Activated CD4-positive, alpha-beta T cell treated with anti-CD3 and anti-CD28 coated beads for 24 hours (primary cell): ENCODE results near the gene EEPD1.

Source experiments
- DNase-seq, 2 donors: peaks; one replicate each; pipeline ENCODE4 v3.0.0-alpha.2; 2020; ENCODE audit warnings: low read depth in 2 of 2

The EEPD1 gene

DNA sequence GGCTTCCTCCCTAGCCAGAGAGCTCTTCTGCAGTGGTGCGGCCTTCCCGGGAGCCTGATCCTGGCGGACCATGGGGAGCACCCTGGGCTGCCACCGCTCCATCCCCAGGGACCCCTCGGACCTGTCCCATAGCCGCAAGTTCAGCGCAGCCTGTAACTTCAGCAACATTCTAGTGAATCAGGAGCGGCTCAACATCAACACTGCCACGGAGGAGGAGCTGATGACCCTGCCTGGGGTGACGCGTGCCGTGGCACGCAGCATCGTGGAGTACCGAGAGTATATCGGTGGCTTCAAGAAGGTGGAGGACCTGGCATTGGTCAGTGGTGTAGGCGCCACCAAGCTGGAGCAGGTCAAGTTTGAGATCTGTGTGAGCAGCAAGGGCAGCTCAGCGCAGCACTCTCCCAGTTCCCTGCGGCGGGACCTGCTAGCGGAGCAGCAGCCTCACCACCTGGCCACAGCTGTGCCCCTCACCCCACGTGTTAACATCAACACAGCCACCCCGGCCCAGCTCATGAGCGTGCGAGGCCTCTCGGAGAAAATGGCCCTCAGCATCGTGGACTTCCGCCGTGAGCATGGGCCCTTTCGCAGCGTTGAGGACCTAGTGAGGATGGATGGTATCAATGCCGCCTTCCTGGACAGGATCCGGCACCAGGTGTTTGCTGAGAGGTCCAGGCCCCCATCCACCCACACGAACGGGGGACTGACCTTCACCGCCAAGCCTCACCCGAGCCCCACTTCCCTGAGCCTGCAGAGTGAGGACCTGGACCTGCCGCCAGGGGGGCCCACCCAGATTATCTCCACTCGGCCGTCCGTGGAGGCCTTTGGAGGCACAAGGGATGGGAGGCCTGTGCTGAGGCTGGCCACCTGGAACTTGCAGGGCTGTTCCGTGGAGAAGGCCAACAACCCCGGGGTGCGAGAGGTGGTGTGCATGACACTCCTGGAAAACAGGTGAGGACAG, 1.5 kb downstream of the EEPD1 start:
- DNase-seq, result no peak

- no peak for DNase-seq
These were observed 2.8 kb downstream of the EEPD1 start for GRCh38 chr7:36155811-36156361.

DNA sequence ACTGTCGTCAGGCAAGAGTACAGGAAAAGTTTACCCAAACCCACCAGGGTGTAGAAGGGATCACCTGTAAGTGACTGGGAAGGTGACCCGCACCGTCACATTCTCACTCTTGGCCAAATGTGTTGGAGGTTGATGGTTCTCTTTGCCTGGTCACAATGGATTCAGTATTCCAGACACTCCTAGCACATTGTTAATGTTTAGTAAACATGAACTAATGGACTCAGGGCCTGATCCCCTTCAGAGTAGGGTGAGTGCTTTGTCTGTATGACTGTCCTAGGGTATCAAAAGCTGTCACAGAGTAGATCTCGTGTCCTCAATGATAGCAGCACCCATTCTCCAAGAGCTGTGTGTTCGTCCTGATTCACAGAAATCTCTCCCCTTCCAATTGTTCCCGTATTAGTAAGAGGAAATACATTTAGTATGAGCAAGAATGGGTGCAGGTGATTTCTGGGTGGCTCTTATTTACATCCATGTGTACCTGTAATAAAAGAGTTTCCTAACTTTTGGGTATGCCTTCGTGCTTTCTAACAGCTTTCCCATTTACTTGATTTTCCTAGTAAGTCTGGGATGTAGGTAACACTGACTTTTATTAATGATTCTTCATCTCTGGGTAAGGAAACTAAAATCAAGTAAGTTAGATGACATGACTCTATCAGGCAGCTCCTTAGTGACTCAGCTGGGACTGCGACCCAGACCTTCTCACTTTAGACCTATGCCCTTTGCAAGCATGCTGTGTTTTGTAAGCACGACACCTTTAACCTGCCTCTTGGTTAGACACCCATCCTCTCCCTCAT, 4.7 kb downstream of the EEPD1 start:
- no peak for DNase-seq

- DNase-seq, result no peak
These were observed 5.2 kb downstream of the EEPD1 start for GRCh38 chr7:36158321-36158605.

DNA sequence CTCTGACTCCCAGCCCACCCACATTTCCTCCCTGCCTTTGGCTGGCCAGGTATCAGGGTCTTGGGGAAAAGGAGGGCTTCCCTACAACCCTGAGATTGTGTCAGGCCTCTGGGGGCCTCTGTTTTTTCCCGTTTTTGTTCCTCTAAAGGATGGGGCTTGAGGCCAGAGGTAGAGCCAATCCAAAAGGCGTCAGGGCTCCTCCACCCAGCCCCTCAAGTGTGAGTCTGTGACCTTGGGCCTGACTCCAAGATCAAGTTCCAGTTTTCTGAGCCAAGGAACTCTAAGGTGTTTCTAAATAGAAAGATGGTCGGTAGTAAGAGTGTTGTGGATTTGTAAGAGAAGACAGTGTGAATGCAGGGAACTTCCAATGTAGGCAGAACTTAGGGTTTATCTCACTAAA, 6.6 kb downstream of the EEPD1 start:
- DNase-seq, result no peak

- DNase-seq, result no peak
These were observed 7.3 kb downstream of the EEPD1 start for GRCh38 chr7:36160313-36160712.

GRCh38 chr7:36161996-36162395, 8.9 kb downstream of the EEPD1 start:
- no peak for DNase-seq

- DNase-seq, result no peak
These were observed 12.0 kb downstream of the EEPD1 start for GRCh38 chr7:36165059-36165458.

GRCh38 chr7:36165802-36166201, 12.7 kb downstream of the EEPD1 start:
- DNase-seq, result no peak

DNA sequence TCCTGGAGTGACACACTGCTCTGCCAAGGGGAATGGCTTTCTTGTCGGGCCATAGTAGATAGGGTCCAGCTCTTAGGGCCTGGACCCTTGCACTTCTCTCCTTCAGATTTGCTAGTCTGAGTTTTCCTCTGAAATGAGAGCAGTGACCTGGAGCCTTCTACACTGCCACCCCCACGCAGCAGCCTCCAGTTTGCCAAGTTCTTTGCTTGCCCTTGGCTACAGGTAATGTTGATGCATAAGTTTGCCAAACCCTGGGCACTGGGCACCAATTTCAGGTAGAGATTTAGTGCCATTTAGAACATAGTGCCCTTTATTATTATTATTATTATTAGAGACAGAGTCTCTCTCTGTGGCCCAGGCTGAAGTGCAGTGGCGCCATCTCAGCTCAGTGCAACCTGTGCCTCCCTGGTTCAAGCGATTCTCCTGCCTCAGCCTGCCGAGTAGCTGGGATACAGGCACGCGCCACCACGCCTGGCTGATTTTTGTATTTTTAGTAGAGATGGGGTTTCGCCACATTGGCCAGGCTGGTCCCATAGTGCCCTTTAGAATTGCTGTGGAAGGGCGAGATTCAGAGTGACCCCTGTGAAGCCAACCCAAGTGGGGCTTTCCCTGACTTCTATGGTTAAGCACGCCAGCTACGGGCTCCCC, 14.5 kb downstream of the EEPD1 start:
- DNase-seq, result no peak

DNA sequence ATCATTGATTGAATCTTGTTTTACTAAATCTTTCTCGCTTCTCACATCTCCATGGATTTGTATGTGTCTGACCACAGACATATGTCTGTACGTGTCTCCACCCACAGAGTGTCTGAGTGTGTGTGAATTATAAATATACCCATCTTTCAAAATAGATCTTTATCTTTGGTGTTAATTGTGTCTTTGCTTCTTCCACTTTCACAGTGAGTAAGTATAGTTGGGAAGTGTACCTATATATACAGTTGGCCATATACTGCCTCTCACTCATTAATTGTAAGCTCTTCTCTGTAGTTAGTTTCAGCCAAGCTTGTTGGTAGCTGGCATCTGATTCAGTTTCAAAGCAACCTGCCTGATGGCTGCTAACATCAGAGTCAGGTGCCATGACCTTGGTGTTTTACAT, 18.4 kb downstream of the EEPD1 start:
- DNase-seq, result no peak

DNA sequence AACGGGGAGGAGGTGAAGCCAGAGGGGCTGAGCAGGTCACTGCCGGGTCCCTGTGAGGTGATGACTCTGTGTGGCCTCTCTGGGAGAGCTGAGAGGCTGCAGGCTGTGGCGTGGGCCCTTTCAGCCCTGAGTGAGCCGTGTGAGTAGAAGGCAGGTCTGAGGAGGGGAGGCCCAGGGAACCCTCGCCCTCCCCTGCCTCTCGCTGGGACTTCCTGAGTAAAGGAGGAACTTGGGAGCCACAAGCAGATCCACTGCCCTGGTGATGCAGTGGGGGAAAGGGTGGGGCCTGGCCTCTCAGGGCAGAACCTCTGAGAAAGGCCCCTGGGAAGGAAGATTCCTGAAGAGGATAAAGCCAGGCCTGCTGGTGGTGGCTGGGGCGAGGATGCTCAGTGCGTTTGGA, 22.8 kb downstream of the EEPD1 start:
- DNase-seq, result no peak

DNA sequence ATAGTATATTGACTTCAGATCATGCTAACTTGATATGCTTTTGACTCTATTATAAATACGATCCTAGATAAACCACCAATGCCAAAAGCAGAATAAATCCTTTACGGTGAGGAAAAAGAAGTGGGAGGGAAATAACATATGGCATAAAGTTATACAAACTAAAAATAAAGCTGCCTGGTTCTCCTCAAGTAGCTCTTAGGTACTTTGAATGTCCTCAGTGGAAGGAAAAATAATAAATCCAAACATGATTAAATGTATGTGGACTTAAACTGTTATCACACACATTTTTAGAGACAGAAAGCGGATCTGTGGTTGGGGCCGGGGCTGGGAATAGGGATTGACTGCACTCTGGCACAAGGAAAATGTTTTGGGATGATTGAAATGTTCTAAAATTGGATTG, 23.6 kb downstream of the EEPD1 start:
- no peak for DNase-seq

DNA sequence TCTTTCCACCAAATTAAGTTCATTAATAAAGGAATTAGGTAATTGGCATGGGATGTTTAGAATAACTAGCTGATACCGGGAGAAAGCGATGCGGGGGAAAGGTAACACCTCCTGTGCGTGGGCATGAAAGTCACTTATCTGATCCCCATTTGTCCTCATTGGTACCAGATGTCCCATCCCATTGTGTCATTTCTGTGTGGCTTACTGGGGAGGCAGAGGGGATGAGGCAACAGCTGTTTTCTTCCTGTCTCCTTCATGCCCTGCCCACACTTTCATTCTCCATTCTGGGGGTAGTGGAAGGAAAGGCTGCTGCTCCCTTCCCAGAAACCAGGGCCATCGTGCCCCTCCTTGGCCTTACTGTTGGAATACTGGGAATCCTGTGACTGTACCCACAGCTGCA, 27.1 kb downstream of the EEPD1 start:
- no peak for DNase-seq

- no peak for DNase-seq
These were observed 28.6 kb downstream of the EEPD1 start for GRCh38 chr7:36181668-36182067.

DNA sequence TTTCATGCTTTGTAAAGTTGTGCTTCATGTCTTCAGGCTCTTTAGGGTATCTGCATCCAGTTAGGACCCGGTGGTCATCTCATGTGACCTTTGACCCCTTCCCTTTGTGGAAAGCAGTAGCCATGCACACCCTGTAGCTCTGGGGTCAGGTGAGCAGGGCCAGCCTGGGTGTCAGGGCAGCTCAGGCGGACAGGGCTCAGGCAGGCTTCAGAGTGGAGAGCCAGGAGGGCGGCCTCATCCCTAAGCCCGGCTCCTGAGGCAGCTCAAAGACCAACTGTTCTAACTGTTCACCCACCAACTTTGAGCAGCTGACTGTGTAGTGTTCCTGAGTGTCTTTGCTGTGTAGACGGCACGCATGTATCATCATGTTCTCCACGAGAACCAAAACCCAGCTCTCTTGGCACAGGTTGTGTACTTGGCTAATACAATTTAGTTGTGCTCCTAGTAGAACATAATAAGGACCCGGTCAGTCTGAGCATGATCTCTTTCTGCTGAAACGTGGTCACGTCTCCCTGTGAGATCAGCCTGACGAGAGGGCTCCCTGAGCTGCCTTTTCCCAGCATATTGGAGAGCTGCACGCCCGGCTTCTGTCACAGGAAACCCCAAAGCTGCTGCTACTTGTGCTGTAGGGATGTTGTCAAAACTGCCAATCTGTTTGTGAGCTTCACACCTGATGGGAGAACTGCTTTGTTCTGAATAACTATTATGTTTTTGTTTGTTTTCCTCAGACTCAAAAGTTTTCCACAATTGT, 30.0 kb downstream of the EEPD1 start:
- DNase-seq, result no peak

GRCh38 chr7:36185092-36185491, 32.0 kb downstream of the EEPD1 start:
- no peak for DNase-seq

- DNase-seq, result no peak
These were observed 32.7 kb downstream of the EEPD1 start for GRCh38 chr7:36185756-36186155.

- DNase-seq, result no peak
These were observed 33.5 kb downstream of the EEPD1 start for GRCh38 chr7:36186359-36187121.

DNA sequence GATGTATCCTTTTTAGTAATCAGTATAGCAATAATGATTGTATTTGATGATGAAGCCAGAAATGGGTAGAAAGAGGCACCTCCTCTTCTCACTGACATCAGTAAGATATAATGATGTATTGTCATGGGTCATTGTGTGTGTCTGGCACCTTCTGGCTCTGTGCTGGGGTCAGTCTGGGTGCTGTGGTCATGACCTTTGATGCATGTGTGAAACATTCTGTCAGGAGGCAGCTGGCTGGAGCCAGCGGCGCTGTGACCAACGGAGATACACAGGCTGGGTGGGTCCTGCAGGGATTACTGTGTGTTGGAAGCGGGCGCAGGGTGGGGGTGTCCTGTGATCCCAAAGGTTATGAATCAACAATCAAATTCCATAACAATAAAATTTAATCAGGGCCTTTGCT, 35.2 kb downstream of the EEPD1 start:
- no peak for DNase-seq

DNA sequence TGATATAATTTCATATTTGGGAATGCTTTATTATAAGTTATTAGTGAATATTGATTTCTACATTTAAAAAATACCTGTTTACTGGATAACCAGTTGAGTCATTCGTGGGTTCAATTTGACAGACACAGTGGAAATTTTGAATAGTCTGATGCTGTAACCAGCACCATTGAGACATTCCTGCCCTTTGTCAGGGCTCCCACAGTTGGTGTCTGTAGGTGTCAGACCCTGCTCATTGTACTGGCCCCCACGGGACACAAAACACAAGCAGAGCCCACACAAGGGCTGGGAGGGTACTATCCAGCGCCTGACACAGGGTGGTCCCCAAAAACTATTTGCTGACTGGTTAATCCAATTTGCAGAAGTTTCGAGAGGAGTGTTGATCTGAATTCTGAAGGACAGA, 35.9 kb downstream of the EEPD1 start:
- no peak for DNase-seq
